Nephron (organoid): ENCODE results near the gene PAX7.

ENCODE experiments used
- H3K27ac Mint-ChIP-seq, 3 experiments: 2 replicates each; pipeline ENCODE4 v1.8.0; 2020; ENCODE audit warnings: mixed read lengths in 3 of 3, mild to moderate bottlenecking in 2 of 3, moderate library complexity in 1 of 3
- H3K27me3 Mint-ChIP-seq: 2 replicates; pipeline ENCODE4 v1.8.0; 2021; ENCODE audit warnings: low read depth, mild to moderate bottlenecking, moderate library complexity, mixed read lengths
- H3K36me3 Mint-ChIP-seq: 2 replicates; pipeline ENCODE4 v1.8.0; 2020; ENCODE audit warnings: low read depth, mixed read lengths
- H3K4me1 Mint-ChIP-seq: 2 replicates; pipeline ENCODE4 v1.8.0; 2020; ENCODE audit warnings: mixed read lengths
- H3K4me3 Mint-ChIP-seq, 3 experiments: 2 replicates each; pipeline ENCODE4 v1.8.0; 2020; ENCODE audit warnings: mild to moderate bottlenecking in 3 of 3, mixed read lengths in 3 of 3, moderate library complexity in 2 of 3
- H3K9me3 Mint-ChIP-seq: 2 replicates; pipeline ENCODE4 v1.8.0; 2020; ENCODE audit warnings: mixed read lengths
- TF ChIP-seq, protein P1 (sequence below), 3 experiments: fragments of 200-600 bp; sonication (generic); IDR thresholded peaks; one replicate each; pipeline ENCODE4 v1.5.0; 2021; ENCODE audit warnings: antibody characterized with exemption in 3 of 3; ENCODE audit not compliant: unreplicated experiment in 3 of 3

PAX7 gene

DNA sequence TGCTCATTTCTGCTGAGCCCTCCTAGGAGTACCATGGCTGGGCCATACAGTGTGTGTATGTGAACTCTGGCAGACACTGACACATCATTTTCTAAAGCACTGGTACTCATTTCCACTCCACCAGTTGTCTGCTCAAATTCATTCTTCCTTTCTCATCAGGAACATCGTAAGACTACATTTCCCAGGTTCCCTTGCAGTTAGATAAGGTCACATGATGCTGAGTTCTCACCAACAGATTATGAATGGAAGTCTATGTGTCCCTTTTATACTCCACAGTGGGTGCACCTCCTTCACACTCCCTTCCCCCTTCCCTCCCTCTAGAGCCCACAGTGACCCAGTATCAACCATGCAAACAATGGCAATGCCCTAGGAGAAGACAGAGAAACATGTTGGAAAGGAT lies 38.3 kb upstream of the PAX7 start:
- TF ChIP-seq, protein P1, sequence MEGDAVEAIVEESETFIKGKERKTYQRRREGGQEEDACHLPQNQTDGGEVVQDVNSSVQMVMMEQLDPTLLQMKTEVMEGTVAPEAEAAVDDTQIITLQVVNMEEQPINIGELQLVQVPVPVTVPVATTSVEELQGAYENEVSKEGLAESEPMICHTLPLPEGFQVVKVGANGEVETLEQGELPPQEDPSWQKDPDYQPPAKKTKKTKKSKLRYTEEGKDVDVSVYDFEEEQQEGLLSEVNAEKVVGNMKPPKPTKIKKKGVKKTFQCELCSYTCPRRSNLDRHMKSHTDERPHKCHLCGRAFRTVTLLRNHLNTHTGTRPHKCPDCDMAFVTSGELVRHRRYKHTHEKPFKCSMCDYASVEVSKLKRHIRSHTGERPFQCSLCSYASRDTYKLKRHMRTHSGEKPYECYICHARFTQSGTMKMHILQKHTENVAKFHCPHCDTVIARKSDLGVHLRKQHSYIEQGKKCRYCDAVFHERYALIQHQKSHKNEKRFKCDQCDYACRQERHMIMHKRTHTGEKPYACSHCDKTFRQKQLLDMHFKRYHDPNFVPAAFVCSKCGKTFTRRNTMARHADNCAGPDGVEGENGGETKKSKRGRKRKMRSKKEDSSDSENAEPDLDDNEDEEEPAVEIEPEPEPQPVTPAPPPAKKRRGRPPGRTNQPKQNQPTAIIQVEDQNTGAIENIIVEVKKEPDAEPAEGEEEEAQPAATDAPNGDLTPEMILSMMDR (IDR thresholded peaks at IDR 0.05; ENCODE audit: unreplicated experiment in 3 of 3) = no peak
- H3K4me1 Mint-ChIP-seq = peaks cover 2% of the 10 kb centered on the region

GRCh38 chr1:18597160-18598042 lies 33.2 kb upstream of the PAX7 start:
- Mint-ChIP-seq H3K4me3 (no peak overlapping the region), H3K27ac (peak overlapping the region in 1 of 3 experiments; percentile 23), H3K9me3 (no peaks in the 10 kb centered on the region), H3K27me3 (peaks cover 60% of the 10 kb centered on the region), H3K4me1 (peaks cover 20% of the 10 kb centered on the region), H3K36me3 (no peaks in the 10 kb centered on the region)
- TF ChIP-seq, protein P1 (IDR thresholded peaks at IDR 0.05; ENCODE audit: unreplicated experiment in 3 of 3) = peak; percentile 98

More for the DNA sequence above, 38.3 kb upstream of the PAX7 start:
- Mint-ChIP-seq H3K9me3 (no peaks in the 10 kb centered on the region), H3K4me3 (no peak overlapping the region), H3K36me3 (no peaks in the 10 kb centered on the region), H3K27me3 (peaks cover 45% of the 10 kb centered on the region), H3K27ac (no peak overlapping the region)

- TF ChIP-seq, protein P1 (IDR thresholded peaks at IDR 0.05; ENCODE audit: unreplicated experiment in 3 of 3) = no peak
- peaks cover 20% of the 10 kb centered on the region for H3K4me1 Mint-ChIP-seq
- no peaks in the 10 kb centered on the region for H3K36me3 Mint-ChIP-seq
- H3K27me3 Mint-ChIP-seq = peaks cover 59% of the 10 kb centered on the region
- H3K4me3 Mint-ChIP-seq = no peak overlapping the region
- H3K9me3 Mint-ChIP-seq = no peaks in the 10 kb centered on the region
- peak overlapping the region; percentile 40 to 66 (median 52) for H3K27ac Mint-ChIP-seq
Measured at GRCh38 chr1:18599086-18599485, 31.6 kb upstream of the PAX7 start.

DNA sequence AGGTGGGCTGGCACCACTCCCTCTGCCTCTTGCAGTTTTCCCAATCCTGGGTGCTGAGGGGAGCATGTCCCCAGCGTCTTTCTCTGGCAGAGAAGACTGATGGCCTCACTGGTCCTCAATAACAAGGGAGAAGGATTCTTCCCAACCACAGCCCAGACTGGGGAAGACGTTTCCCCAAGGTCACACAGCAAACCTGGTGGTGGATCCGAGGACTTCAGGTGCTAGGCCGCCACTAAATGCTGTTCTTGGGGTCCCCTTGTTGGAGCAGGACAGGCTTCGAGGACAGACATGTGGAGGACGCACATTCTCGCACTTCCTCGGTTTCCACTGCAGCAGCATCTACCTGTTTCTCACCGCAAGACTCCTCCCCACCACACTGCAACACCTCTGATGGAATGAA lies 30.9 kb upstream of the PAX7 start:
- H3K4me3 Mint-ChIP-seq = no peak overlapping the region
- H3K27ac Mint-ChIP-seq = peak overlapping the region; percentile 40 to 66 (median 52)
- TF ChIP-seq, protein P1 (IDR thresholded peaks at IDR 0.05; ENCODE audit: unreplicated experiment in 3 of 3) = peak in 2 of 3 experiments; percentile 29 to 32
- no peaks in the 10 kb centered on the region for H3K9me3 Mint-ChIP-seq
- peaks cover 61% of the 10 kb centered on the region for H3K27me3 Mint-ChIP-seq
- no peaks in the 10 kb centered on the region for H3K36me3 Mint-ChIP-seq
- peaks cover 20% of the 10 kb centered on the region for H3K4me1 Mint-ChIP-seq

- TF ChIP-seq, protein P1 (IDR thresholded peaks at IDR 0.05; ENCODE audit: unreplicated experiment in 3 of 3) = no peak
- H3K27ac Mint-ChIP-seq = no peak overlapping the region
Measured at GRCh38 chr1:18602533-18603211, 28.0 kb upstream of the PAX7 start.

More at GRCh38 chr1:18602533-18603211, 28.0 kb upstream of the PAX7 start:
- H3K4me1 Mint-ChIP-seq = peaks cover 15% of the 10 kb centered on the region
- peaks cover 72% of the 10 kb centered on the region for H3K27me3 Mint-ChIP-seq
- no peaks in the 10 kb centered on the region for H3K36me3 Mint-ChIP-seq
- no peak overlapping the region for H3K4me3 Mint-ChIP-seq
- no peaks in the 10 kb centered on the region for H3K9me3 Mint-ChIP-seq
